Dermis microvascular lymphatic vessel endothelial cell (primary cell): ENCODE results near the gene RNF224. TPM values are rescaled to one million over a fixed set of nuclear protein-coding genes. Genes with fewer than 3 reads are reported as not detected.

Experiments
- DNase-seq, 2 donors: peaks; one replicate each; pipeline versions ENCODE4 v3.0.0 to v3.0.0-alpha.2; 2010; ENCODE audit warnings: low read depth in 2 of 2
- total RNA-seq: library from RNA; depleted of rRNA; stranded (reverse); fragments of >200 nt; gene quantifications from 2 replicates; pipeline ENCODE4 v1.2.1, GENCODE V29; 2014

Gene RNF224
- total RNA-seq, 1 donor from 2014 or later = under 0.01 TPM

DNA sequence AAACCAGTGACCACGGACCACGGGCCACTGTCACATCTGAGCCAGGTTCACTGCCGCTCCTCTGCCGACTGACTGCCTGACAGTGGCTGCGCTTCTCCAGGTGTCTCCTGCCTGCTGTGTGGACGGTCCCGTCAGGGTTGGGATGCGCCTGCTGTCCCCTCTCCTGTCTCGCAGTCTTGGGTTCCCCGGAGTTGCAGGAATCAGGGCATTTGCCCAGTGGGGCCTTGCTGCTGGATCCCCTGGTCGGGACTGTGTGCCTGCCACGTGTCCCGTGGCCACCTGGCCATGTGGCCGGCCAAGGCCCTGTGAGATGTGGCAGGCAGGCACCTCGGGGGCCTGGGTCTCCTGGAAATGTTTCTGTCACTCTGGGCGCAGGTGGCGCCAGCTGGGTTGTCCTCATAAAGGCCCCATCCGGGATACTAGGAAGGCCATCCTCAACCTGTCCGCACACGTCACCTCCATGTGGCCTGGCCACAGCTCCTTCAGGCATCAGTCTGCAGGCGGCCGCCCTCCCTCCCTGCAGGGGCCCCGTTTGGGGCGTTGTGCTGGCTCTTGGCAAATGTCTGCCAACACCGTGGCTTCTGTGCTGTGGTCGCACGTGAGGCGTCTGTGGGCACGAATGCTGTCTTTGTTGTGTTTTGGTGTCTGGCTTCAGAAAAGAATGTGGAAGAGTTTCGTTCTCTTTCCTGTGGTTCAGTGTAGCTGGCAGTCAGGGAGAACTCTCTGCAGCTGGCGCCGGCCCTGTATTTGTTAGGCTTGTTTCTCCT lies 43.8 kb downstream of the RNF224 start:
- no peak for DNase-seq

DNA sequence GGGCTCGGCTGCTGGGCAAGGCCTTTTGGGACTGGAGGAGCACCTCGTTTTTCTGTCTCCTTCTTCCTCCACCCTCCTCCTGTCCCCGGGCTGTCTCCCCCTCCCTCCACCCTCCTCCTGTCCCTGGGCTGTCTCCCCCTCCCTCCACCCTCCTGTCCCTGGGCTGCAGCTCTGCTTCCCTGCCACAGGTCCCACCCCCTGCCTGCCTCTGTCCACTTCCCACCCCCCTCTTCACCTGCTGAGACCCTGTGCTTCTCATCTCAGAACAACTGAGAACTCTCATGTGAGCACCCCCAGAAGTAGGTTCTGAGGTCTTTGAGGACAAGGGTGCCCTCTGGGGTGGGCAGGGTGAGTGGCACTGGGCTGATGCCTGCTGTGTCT lies 44.4 kb downstream of the RNF224 start:
- DNase-seq = no peak

DNA sequence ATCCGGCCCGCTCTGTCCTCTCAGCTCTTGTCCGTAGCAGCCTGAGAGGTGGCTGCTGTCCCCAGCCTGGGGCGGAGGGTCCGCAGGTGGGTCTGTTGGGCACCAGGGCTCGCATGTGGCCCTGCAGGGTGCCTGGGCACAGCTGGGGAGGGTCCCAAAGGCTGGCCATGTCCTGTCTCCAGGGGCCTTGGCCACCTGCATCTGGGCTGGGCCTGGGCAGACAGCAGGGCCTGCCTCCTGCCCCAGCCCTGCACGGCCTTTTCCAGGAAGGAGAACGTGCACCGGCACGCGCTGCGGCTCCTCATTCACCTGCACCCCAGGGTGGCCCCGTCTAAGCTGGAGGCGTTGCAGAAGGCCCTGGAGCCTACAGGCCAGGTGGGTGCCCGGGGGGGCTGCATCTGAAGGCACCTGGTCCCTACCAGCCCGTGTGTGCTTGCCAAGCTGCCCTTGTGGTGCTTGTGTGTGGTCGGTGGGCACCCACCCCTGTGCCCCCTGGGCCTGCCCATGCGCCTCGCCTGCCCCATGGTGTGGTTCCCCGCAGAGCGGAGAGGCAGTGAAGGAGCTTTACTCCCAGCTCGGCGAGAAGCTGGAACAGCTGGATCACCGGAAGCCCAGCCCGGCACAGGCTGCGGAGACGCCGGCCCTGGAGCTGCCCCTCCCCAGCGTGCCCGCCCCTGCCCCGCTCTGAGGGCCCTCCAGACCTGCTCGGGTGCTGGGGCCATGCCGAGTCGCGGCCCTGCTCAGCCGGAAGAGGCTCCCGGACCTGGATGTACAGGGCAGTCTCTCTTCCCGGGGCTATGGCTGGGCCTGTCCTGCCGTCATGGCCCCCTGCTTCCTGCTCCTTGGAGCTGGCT lies 45.2 kb downstream of the RNF224 start:
- DNase-seq = no peak

DNA sequence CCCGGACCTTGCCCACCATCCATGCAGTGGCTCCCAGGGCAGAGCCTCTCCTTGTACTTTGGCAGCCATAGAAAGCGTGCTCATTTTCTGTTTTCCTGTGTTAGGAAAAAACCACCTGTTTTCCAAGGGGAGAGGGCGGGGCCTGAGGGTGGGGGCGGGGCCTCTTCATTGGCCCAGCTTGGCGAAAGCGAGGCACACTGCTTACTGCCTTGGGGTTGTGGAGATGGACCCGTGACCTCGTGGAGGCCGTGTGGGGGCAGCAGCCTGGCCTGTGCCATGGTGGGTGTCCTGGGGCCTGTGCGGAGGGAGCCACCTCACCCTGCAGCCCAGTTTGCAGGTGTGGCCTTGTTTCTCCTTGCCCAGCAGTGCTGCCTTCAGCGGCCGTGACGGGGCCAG lies 45.8 kb downstream of the RNF224 start:
- DNase-seq = no peak

DNA sequence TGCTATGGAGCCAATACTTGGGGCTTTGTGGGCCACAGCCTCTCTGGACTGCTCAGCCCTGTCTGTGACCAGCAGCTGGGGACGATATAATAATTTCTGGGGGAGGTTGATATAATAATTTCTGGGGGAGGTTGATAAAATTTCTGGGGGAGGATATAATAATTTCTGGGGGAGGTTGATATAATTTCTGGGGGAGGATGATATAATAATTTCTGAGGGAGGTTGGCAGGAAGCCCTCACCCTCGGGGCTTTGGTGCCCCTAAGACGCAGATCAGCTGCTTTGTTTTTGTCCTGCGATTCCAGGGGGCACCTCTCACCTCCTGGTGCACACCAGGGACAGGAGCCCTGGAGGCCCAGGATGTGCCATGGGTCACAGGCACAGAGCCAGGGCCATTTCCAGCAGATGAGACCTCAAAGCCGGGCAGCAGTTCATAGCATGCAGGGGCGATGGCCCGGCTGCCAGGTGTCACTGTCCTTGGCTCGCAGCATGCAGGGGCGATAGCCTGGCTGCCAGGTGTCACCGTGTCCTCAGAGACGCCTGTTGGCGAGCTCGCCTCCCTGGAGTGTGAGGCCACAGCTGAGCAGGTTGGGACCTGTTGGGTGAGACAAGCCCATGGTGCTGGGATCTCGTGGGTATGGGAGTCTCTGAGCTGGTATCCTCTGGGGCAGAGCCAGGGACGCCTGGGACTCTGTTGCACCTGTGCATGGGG lies 46.5 kb downstream of the RNF224 start:
- no peak for DNase-seq

DNA sequence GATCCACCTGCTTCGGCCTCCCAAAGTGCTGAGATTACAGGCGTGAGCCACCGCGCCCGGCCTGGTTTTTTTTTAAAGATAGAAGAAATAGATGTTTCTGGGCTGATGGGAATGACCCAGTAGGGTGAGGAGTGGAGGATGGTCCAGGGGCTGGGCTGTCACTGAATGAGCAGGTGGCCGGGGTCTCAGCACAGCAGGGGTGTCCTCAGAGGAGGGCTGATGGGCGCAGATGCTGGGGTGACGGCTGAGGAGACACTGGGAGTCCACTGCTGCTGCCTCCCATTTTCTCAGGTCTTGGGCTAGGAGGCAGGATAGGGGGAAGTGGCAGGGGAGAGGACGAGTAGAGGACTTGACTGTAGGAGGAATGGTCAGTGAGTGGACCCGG lies 47.9 kb downstream of the RNF224 start:
- no peak for DNase-seq

DNA sequence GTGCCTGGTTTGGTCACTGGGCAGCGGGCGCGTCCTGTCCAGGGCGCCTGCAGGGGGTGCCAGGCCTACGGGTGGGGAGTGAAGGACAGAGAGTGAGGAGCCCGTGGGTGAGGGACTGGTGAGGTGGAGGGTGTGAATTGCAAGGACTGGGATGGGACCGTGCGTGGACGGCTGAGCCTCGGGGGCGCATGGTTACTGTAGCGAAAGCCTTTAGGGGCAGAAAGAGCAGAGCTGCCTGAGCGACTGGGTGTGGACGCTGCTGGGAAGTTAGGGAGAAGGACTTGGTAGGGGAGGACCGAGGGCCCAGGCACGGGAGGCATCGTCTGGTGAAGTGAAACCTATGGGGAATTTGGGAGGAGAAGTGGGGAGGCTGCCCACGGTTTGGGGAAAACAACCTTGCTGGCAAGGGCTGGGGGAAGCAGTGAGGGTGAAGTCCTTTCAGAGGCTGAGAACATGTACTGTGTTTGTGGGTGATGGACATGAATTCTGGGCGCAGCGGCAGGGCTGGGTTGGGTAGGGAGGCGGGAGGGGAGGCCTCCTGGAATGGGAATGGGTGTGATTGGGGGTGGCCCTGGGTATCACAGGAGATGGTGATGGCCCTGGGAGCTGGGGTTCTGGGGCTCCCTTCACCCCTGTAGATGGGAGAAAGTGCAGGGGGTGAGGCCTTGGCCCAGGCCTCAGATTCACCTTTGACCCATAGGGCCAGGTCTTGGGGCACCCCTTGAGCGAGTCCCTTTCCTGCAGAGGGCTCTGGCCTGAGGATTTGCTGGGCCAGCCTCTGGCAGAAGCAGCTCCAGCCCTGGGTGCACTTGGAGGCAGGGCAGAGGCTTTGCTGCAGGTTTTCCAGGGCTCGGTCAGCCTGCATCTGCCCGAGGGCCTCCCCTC lies 48.5 kb downstream of the RNF224 start:
- DNase-seq = no peak

DNA sequence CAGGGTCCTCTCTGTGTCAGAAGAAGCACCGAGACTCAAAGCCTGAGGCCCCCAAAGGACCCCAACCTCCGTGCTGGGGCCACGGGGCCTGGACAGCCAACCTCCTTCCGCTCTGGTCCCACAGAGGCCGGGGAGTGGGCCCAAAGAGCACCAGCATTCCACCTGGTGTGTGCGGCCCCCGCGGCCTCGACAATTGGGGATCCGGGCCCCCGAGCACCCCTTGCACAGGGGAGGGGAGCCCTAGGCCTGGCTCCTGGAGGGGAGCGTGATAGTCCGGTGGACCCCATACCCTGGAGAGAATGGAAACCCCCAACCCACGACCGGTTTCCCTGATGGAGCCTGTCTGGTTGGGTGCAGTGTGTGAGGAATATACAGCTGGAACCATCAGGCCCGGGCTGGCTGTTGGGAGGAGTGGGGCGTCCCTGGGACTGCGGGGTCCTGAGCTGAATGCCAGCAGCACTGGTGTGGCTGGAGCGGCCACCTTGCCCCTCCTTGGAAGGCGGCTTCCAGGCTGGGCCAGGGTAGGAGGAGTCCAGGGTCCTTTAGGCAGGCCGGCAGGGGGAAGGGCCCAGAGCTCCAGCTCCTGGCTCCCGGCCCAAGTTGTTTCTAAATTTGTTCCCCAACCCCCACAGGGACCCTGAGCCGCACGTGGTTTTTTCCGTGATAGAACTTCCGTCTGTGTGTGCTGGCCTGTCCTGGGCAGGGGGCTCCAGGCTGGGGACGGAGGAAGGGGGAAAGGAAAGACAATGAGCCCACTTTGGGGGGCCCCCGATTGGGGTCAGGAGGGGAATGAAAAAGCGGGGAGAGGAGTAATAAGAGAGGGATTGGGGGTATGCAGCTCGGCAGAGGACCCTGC lies 49.4 kb downstream of the RNF224 start:
- DNase-seq = peak in 1 of 2 donors; percentile 38

DNA sequence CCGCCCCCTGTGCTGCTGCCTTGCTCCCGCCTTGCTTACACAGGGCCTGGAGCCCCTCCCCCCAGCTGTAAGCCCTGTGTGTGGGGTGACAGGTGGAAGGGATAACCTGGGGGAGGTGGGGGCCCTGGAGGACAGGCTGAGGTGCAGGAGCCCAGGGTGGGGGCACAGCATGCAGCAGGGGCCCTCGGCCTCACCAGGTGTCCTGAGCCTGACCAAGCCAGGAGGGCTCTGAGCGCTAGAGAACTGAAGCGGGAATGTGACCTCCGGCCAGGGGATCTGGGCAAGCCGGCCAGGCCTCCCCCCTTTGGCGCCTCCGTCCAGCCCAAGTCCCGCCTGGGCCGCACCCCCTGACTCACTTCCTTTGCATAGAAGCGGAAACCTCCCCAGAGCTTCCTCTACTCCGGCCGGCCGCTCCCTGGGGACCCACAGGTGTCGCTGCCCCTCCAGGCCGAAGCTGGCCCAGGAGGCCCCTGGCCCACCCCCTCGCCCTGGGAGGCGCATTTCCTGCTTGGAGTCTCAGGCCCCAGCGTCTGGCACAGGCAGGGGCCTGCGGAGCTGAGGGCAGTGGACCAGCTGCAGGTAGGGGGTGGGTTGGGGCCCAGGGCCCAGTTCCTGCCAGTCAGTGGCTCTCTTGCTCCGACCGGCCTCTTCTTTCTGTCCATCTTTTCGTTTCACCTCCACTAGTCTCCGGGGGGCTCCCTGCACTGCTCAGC lies 50.2 kb downstream of the RNF224 start, which contains the start of gene TOR4A:
TSS of gene TOR4A (plus strand) at position 398 of the 713 bp plus-strand sequence. CDS start 964 bp downstream, outside the sequence.
- peak; percentile 82 to 96 for DNase-seq

DNA sequence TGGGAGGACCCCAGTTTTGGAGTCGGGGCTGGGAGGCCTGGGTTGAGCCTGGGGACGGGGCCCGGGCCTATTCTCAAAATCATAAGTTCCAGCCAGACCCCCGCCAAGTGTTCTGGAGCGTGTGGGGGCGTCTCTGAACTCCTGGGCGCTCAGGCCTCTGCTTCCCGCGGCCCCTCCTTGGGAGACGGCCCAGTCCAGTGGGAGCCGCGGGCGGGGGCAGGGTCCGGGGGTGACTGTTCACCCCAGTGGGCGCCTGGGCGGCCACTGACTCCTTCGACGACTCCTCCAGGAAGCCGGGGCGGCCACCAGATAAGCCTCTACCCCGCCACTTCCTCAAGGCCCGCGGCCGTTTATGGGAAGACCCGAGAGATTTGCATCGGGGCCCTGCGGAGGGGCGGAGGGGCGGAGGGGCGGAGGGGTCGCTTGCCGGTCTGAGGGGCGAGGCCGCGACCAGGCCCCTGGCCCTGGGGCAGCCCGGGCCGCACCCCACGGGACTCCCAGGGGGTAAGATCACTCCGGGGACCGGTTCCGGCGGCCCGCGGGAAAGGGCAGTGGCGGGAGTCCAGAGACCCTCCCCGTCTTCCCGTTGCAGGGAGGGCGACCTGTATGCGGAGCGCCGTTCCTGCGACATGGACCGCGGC lies 50.9 kb downstream of the RNF224 start:
- DNase-seq = peak in 1 of 2 donors; percentile 40

Other genes with a start within 250 kb of the RNF224 start
- 0.13 and 0.25 TPM in 2 replicates for gene PTGDS, start 250.0 kb upstream of the RNF224 start, total RNA-seq
- not detected in 2 replicates for gene LCNL1, start 244.5 kb upstream of the RNF224 start, total RNA-seq
- 6.7 and 8.5 TPM in 2 replicates for gene PAXX, start 235.1 kb upstream of the RNF224 start, total RNA-seq
- not detected in 2 replicates for gene CLIC3, start 230.9 kb upstream of the RNF224 start, total RNA-seq
- 4.5 and 9.9 TPM in 2 replicates for gene ABCA2, start 199.3 kb upstream of the RNF224 start, total RNA-seq
- gene FUT7, start 195.4 kb upstream of the RNF224 start, total RNA-seq = not detected in 2 replicates
- 10.0 and 14.4 TPM in 2 replicates for gene NPDC1, start 181.3 kb upstream of the RNF224 start, total RNA-seq
- gene ENTPD2, start 173.4 kb upstream of the RNF224 start, total RNA-seq = not detected in 2 replicates
- 5.1 and 10.3 TPM in 2 replicates for gene SAPCD2, start 156.9 kb upstream of the RNF224 start, total RNA-seq
- 12.8 and 30.1 TPM in 2 replicates for gene UAP1L1, start 150.0 kb upstream of the RNF224 start, total RNA-seq
- gene MAN1B1, start 140.5 kb upstream of the RNF224 start, total RNA-seq = 42.7 and 56.8 TPM in 2 replicates
- 66.8 and 112 TPM in 2 replicates for gene DPP7, start 112.8 kb upstream of the RNF224 start, total RNA-seq
- 0.13 TPM in 1 of 2 replicates, not detected in the other for gene GRIN1, start 88.3 kb upstream of the RNF224 start, total RNA-seq
- gene LRRC26, start 57.5 kb upstream of the RNF224 start, total RNA-seq = 0.13 TPM in 1 of 2 replicates, not detected in the other
- gene TMEM210, start 55.4 kb upstream of the RNF224 start, total RNA-seq = not detected in 2 replicates
- gene ANAPC2, start 38.9 kb upstream of the RNF224 start, total RNA-seq = 15.1 and 22.1 TPM in 2 replicates
- 90.5 and 93.1 TPM in 2 replicates for gene SSNA1, start 38.8 kb upstream of the RNF224 start, total RNA-seq
- gene TPRN, start 26.8 kb upstream of the RNF224 start, total RNA-seq = 3.3 and 4.4 TPM in 2 replicates
- gene TMEM203, start 21.9 kb upstream of the RNF224 start, total RNA-seq = 19.8 and 25.7 TPM in 2 replicates
- gene NDOR1, start 21.8 kb upstream of the RNF224 start, total RNA-seq = 2.4 and 3.2 TPM in 2 replicates
- gene RNF208, start 5.3 kb upstream of the RNF224 start, total RNA-seq = under 0.01 and 0.13 TPM in 2 replicates
- 0.13 and 0.25 TPM in 2 replicates for gene CYSRT1, start 2.3 kb upstream of the RNF224 start, total RNA-seq
- gene SLC34A3, start 3.4 kb downstream of the RNF224 start, total RNA-seq = not detected in 2 replicates
- 127 and 144 TPM in 2 replicates for gene TUBB4B, start 13.8 kb downstream of the RNF224 start, total RNA-seq
- gene STPG3, start 23.8 kb downstream of the RNF224 start, total RNA-seq = not detected in 2 replicates
- gene NELFB, start 27.8 kb downstream of the RNF224 start, total RNA-seq = 55.4 and 56.7 TPM in 2 replicates
- gene TOR4A, start 50.2 kb downstream of the RNF224 start, total RNA-seq = 23.5 and 31.4 TPM in 2 replicates
- 36.6 and 52.0 TPM in 2 replicates for gene NRARP, start 74.8 kb downstream of the RNF224 start, total RNA-seq
- gene EXD3, start 195.7 kb downstream of the RNF224 start, total RNA-seq = 12.2 and 20.1 TPM in 2 replicates
- 1.3 and 2.1 TPM in 2 replicates for gene NOXA1, start 195.9 kb downstream of the RNF224 start, total RNA-seq
- gene ENTPD8, start 213.9 kb downstream of the RNF224 start, total RNA-seq = 0.25 and 0.26 TPM in 2 replicates
- 13.2 and 23.8 TPM in 2 replicates for gene NSMF, start 231.8 kb downstream of the RNF224 start, total RNA-seq